Fibroblast of skin of abdomen (primary cell): ENCODE measurements around the gene KRT73.

Source experiments
- DNase-seq: peaks from one replicate; pipeline ENCODE4 v3.0.0-alpha.2; 2013

Gene KRT73

DNA sequence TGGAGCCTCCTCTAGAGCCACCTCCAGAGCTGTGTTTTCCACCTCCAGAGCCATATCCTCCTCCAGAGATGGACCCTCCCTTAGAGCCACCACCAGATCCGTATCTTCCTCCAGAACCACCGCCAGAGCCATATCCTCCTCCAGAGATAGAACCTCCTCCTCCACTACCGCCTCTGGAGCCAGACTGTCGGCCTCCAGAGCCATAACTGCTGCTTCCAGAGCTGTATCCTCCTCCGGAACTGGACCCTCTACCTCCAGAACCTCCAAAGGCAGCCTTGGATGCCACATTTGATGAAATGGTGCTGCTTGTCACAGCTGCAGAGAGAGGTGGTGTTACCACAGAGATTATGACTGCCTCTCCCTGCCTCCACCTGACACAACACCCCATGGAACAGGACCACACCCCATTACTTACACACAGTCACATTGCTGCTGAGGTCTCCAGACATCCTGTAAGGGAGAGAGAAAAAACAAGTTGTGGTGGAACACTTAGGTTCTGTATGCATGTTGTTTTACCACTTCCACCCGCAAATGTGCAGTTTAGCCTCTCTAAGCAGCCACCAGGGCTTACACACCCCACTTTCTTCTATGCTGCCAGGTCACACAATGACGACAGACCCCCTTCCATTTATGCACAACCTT lies 26.9 kb upstream of the KRT73 start:
- no peak for DNase-seq

DNA sequence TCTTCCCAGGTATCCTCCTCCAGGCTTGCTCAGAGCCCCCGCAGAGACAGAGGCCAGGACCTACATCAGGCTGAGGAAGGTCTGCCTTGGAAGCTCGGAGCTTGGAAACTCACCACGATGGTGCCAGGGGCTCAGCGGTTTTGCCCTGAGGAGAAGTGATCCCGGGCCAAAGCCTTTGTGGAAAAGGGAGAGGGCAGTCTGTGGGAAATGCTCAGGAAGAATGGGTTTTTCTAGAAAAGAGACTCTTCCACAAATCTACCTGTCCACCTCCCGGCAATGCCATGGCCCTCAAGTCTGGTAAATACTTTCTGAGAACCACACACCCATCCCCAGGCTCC lies 25.7 kb upstream of the KRT73 start:
- no peak for DNase-seq

DNA sequence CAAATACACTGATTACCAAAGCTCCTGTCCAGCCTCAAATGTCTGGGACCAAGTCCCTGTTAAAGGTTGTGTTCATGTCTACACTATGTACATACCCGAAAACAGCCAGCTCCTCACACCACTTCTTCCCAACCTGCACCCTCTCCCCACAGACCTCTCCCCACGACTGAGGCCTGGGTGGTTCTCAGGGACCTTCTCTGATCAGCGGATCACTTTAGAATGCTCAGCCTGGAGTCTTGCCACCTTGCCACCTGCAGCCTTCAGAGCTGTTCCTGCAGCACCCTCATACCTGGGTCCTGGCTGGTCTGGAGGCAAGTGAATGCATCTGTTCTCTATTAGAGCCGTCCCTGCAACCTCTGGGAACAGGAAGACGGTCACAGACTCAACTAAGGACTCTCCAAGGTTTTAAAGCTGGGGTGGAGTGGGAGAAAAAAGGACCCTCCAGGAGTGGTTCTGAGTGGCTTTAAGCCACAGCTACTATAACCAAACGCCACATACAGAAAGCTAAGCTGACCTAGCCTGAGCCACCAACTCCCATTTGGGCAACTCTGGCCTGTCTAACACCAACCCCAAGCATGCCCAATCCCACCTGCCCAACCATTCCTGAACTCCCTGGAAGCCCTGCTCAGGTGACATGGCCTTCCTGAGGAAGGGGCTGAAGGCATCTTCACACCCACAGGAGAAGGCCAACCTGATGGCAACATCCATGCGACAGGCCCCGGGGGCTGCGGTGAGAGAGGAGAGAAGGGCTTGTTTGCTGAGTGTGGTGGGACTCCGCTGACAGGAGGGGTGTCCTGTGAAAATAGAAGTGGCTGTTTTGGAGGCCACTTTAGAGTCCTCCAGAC lies 25.1 kb upstream of the KRT73 start:
- no peak for DNase-seq

DNA sequence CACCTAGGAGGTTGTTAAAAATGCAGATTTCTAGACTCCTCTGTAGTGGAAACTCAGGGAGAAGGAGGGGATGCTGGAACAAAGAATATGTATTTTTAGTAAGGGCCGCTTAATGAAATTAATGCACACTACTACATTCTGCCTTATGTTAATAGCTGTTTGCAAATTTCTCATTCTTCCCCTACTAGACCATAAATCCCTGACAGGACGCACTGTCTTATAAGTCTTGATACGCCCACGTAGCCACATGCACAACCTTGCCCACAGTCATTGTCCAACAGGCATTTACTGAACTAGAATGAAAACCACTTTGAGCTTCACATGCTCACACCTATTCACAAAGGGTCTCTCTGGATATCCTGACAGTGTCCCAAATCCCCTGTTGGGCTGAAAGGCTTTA lies 23.1 kb upstream of the KRT73 start:
- DNase-seq = no peak

DNA sequence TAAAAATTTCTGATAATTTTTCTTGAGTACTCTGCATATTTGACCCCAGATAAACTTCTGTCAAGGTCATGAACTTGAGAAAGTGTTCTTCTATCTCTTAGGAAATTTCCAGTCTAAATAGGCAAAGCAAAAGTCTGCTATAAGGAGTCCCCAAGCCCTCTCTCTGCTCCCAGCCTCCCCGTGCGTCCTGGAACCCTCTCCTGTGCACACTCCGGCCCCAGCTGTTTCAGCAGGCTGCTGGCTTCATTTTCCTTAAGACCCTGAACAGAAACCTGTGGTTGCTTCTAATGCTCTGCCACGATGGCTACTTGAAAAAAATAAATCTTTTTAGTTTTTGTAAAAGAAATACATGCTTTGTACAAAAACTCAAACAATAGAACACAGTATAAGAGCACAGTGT lies 18.9 kb upstream of the KRT73 start:
- no peak for DNase-seq

DNA sequence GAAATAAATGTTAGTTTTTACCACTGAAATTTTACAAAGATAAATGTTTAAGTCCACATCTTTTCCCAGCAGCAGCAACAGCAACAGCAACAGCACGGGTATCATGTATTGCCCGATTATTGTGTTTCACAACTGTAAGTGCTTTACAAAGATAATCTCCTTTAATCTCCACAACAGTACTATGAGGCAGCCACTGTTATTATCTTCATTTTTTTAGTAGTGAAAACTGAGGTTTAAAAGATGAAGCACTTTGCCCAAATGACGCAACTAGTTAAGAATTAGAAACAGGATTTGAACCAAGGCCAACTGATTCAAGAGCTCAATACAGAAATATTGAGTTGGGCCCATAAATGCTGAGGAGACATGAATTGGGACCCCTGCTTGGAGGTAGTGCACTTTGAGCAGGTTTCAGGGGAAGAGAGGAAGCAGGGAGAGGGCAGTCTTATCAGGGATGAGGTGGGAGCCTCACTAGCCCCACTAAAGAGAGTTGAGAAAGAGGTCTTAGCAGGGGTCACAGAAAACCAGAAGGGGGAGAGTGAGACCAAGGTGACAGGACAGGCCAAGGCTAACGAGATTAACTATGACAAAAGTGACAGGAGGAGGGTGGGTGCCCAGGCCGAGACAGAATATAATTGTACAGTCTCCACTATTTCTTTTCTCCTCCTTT lies 18.4 kb upstream of the KRT73 start:
- no peak for DNase-seq

DNA sequence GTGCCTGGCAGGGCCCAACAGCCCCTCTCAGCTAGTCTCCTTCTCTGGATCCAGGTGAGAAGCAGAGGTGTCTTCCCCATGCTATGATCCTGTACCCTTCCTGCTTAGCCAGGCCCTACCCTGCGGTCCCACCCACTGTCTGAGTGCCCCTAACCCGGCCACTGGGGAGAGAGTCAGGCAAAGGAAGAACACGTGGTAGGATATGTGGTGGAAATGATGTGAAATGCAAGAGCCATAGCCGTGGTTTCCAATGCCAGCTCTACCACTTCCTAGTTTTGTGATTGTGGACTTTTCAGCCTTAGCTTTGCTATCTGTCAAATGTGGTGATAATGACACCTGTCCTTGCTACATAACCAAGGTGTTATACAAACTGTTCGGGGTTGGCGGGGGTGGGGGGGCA lies 17.8 kb upstream of the KRT73 start:
- DNase-seq = no peak

DNA sequence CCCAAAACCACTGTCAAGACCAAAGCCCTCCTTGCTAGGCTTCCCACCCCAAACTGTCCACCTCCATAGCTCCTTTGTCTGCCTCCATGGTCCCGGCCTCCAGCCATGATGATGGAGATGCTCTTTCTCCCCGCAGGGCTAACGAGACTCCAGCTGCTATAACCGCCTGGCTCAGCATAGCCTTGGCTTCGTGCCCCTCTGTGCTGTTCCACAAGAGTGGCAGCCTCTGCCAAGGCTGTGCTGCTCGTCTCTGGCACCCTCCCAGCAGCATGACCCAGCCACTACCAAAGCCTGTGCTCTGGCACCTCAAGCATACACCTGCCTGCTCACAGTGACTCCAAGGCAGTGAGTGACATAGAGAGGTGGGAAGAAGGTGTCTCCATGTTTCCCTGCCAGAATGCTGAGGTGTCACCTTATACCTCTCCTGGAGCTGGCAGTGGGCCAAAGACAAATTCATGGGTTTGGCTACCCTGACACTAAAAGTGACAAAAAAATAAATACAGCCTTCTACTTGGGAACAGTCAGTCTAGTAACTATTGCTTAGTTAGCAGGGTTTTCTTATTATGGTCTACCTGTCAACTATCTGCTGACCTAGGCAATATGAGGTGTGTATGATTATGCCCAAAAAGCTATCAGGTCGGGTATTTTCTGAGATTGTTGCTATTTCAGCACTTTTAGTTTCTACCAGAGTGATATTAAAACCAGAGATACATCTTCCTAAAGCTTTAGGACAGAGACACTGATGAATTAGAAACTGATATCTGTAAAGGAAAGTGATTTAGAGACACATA lies 16.1 kb upstream of the KRT73 start:
- DNase-seq = no peak

DNA sequence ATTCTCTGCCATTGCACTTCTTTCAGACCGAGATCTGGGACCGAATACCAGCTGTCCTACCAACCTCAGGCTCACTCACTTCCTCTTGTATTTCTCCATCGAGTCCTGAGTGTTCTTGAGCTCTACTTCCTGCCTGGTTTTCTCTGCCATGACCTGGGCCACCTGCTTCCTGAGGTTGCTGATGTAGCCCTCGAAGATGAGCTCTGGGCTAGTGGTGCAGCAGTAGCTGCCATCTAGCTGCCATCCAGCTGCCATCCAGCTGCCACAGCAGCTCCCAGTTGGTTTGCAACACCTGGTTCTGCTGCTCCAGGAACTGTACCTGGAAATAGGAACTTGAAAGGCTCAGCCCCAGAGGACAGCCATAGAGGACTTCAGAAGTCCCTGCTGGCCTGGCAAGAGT lies 15.0 kb upstream of the KRT73 start:
- no peak for DNase-seq

DNA sequence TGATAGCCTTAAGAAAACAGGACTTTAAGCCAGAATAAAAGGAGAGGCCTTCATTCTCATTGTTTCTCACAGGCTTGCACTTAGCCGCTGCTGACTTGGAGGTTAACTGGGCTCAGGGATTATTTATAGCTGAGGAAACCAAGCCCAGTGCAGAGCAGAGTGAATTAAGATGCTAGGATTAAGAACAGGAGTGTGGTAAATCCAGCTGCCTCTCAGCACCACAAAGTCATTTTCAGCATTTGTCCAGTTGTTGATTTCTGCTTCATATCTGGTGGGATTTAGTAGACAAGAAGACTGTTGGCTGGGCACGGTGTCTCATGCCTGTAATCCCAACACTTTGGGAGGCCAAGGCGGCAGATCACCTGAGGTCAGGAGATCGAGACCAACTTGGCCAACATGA lies 14.3 kb upstream of the KRT73 start:
- DNase-seq = no peak

DNA sequence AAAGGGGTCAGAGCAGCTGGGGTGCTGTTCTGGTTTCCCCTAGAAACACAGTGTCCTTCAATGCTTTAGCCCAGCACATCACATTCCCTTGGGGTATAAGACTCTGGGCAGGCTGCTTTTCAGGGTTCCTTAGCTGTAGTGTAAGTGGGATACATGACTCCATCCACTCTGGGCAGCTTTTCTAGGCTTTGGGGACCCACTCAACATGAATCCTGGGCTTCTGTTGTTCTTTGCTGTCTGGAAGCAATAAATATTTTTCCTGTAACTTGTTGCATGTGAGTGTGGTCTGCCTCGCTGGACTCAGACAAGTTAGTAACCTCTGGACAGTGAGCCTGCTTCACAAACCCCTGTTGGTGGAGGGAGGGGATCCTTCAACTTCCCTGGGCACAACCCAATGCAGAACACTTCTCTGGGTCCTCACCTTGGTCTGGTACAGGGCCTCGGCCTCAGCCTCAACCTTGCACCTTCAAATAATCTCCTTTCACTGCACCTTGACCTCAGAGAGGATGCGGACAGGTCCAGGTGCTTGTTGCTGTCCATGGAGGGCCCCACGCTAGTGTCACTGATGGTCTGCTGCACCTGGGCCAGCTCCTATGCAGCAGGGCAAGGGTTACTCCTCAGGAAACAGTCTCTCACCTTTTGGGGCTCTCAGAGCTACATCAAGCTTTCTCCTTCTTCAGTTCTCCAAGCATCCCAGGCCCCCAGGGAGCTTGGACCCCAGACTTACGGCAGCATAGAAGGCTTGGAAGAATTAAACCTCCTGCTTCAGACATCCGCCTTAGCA lies 13.5 kb upstream of the KRT73 start:
- DNase-seq = no peak

DNA sequence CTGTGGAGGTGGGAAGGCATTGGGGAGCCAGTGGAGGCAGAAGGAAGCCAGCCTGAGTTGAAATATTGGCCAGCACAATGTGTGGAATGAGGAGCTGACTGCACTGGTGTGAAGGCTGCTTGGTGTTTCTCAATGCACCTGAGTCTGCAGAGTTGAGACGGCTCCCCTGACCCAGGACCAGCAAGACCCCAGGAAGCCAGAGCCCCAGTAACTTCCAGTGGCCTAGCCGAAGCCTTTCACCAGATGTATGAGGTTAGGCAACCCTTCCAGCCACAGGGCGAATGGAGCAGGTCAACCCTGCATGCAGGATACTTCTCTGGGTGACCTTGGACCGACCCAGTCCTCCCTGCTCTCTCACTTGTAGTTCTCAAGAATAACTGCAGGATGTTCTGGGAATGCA lies 12.9 kb upstream of the KRT73 start:
- no peak for DNase-seq

DNA sequence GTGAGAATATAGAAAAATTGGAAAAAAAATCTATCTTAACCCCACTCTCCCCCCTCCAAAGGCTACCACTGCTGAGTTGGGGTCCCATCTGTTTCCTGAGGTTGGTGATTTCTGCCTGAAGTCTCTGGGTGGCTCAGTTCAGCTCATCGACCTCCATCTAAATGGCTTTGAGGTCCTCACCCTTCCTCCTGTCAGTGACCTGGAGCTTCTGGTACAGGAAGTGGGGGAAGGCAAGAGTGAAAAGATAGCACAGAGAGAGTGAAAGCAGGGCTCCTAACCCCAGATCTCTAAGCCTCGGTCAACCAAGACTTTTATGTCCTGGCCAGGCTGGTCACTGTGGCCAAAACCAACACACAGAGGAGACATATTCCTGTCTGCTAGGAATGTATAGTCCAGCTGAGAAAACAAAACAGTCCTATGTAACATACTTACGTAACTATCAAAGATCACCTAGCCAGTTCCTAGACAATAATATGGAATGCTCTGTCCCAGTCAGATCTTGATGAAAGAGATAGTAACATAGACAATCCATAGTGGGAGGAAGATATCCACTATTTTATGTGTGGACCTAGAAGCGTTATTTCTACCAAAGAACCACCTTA lies 12.3 kb upstream of the KRT73 start:
- DNase-seq = no peak

DNA sequence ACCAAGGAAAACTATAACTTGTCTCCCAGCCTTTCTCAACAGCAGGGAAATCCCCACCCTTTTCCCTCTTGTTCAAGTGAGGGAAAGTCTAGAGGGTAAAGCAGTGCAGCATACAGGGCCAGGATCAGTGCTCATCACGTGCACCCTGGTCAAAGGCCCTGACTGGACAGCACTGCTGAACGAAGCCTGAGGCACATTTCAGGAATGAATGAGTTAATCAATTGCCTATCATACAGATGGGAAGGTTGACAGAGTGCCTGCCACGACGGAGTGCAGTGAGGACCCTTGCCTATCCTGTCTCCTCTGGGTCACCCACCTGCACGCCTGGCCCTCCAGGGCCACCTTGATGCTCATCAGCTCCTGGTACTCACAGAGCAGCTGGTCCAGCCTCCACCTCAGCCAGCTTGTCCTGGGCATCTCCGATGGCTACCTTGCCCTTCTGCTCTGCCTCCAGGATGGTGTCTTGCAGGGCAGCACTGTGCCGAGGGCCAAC lies 11.7 kb upstream of the KRT73 start:
- DNase-seq = no peak

DNA sequence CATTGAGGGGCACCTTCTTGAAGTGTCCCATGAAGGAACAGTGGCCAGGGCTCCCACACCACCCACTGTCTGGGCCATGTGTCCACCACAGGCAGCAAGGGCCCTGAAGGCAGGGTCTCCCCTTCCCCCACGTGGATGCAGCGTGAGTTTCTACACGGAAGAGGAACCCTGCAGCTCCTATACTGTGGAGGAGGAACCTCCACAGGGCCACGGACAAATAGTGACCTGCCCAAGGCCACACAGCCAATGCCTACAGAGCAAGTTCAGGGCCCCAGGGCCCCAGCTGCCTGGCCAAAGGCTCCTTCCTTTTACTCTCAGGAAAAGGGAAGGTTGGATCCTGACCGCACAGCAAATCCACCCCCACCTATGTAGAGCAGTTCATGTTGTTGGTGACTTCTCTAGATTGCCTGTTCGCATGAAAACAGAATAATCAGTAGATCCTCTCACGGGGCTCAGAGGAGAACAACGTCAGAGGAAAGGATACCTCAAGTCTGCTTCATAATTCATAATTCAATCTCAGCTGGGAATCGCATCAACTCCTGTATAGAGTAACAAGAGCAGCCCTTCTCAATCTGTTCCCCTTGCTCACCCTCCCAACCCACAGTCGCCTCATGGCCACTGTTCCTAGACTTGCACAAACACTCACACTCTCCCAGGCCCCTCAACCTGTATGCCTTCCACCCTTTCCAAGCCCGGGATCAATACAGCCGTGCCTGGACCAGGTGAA lies 11.1 kb upstream of the KRT73 start:
- no peak for DNase-seq

DNA sequence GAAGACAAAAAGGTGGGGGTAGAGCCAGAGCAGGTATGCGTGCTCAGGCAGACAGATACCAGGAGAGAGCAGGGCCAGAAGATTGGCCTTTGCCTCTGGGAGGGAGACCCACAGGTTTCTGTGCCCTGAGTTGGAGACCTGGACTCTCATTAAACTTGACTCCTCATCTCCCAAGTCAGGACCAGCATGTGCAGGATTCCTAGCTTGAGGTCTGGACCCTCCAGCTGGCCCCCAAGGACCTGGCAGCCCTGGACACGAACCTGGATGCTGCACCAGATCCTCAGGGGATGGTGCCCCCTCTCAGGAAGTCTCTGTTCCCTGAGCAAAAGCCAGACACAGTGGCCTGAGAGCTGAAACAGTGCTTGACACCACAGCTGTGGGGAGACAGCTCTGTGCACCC lies 10.5 kb upstream of the KRT73 start:
- DNase-seq = no peak

DNA sequence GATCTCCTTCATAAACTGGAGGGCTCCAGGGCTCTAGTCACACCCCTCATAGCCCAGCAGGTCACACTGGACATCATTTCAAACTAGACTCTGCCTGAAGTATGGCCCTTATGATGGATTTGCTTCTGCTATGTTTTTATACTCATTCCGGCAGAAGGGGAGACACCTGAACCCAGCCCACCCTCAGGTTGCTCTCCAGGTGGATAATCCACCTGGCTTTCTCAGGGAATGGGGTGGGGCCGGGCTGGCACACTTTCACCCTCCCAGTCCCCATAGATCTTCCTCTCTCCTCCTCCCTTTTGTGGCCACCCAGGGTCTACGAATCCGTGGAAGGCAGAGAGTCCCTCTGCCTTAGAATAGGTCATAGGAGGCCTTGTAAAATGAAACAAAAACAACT lies 9.8 kb upstream of the KRT73 start:
- DNase-seq = no peak

DNA sequence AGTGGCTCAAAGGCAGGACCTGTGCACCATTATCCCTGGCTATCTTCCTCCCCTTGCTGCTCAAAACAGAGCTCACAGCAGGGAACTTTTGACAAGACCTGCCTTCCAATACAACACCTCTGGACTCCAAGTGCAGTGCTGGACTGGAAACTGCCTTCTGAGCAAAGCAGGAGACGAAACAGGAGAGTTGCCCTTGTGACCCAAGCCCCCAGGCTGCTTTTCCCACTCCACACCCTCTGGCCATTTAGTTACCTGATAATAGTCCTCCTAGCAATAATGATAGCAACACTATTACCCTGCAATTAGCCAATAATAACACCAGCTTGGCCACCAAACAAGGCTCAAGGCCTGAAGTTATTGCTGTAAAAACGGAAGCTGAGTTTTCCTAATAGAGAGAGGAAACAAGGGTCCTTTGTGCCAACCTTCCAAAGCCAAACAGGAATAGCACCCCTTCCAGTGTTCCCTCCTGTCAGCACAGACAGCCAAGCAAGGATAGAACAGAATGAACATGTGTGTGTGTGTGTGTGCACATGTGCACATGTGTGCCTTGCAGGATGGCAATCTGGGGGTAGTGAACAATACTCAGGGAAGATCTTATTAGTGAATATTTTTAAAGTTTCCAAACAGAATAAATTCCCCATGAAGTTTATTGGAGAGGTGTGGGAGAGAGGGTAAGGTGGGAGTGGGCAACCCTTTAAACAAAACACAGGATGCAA lies 9.2 kb upstream of the KRT73 start:
- no peak for DNase-seq

DNA sequence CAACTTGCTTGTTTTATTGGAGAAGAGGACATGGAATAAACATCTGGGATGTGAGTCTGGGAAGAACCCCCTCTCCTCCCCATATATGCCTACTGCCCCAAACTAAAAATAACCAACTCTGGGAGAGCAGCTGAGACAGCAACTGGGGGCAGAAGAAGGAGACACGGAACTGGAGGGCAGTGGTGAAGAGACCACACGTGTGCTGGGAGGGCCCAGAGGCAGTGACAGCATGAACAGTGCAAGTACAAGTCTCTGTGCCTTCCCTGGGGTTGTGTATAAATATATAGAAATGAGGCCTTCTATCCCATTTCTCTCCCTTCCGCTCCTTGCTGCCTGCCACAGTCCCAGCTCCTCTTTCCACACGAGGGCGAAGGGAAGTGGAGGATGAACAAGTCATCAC lies 4.0 kb upstream of the KRT73 start:
- no peak for DNase-seq

DNA sequence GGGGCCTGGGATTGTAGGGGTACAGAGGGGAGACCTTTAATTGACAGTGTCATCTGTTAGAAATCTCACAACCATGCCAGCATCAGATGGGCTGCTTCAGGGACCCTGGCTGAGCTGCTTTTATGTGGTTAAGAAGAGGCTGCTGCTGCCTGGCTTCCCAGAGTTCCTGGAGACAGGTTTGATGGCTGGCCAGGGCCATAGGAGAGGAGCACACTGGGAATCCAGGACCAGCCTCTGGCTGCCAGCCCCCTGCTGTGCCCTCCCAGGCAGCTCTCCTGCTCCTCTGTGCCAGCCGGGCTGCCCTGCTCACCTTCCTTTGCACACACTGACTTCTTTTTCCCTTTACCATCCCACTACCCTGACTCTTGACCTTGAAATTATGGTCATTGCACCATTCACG lies 507 bp upstream of the KRT73 start:
- DNase-seq = no peak
